Bronchial epithelial cell (primary cell): Measurements from ENCODE around the gene CNTNAP2. TPM values are rescaled to one million over a fixed set of nuclear protein-coding genes. Genes with fewer than 3 reads are reported as not detected.

ENCODE experiments used
- DNase-seq: peaks from one replicate; pipeline ENCODE4 v3.0.0-alpha.2; 2010; ENCODE audit warnings: low read depth
- FAIRE-seq: peaks from 2 replicates; lab custom pipeline; 2011; peaks lifted over from hg19 to GRCh38; lab: Jason Lieb, UNC
- H3K27me3 ChIP-seq: 2 replicates; pipeline ENCODE4 v1.5.1; 2011; ENCODE audit warnings: low read length; ENCODE audit not compliant: control insufficient read depth, insufficient read depth
- H3K36me3 ChIP-seq: 2 replicates; pipeline ENCODE4 v1.5.1; 2011; ENCODE audit warnings: low read length; ENCODE audit not compliant: control insufficient read depth, insufficient read depth
- H3K4me3 ChIP-seq: 2 replicates; pipeline ENCODE4 v1.5.1; 2011; ENCODE audit warnings: mild to moderate bottlenecking, low read depth, low read length, control low read depth
- CTCF ChIP-seq: IDR thresholded peaks from 2 replicates; pipeline ENCODE4 v1.5.1; 2011; ENCODE audit warnings: mild to moderate bottlenecking, moderate library complexity, low read length, control low read depth, inconsistent platforms; ENCODE audit not compliant: insufficient read depth, severe bottlenecking
- total RNA-seq: library from RNA; depleted of rRNA; stranded (reverse); fragments of >200 nt; gene quantifications from 2 replicates; pipeline ENCODE4 v1.2.1, GENCODE V29; 2014

The CNTNAP2 gene
- total RNA-seq, 1 donor from 2014 or later, result 0.26 TPM

- FAIRE-seq (no peak), DNase-seq (no peak)
- H3K4me3 ChIP-seq, result no peak overlapping the region
- no peaks in the 10 kb centered on the region for H3K27me3 ChIP-seq
- no peak for TF ChIP-seq CTCF
- no peaks in the 10 kb centered on the region for H3K36me3 ChIP-seq
Measured at GRCh38 chr7:146661435-146661834, 544.8 kb downstream of the CNTNAP2 start.

- Histone ChIP-seq H3K4me3 (no peak overlapping the region), H3K36me3 (no peaks in the 10 kb centered on the region), H3K27me3 (no peaks in the 10 kb centered on the region)
- FAIRE-seq (no peak), DNase-seq (no peak)
- TF ChIP-seq CTCF, result no peak
Measured at GRCh38 chr7:146661929-146662328, 545.3 kb downstream of the CNTNAP2 start.

- H3K4me3 ChIP-seq, result no peak overlapping the region
- no peak for DNase-seq
- H3K36me3 ChIP-seq, result no peaks in the 10 kb centered on the region
- FAIRE-seq, result no peak
- no peak for TF ChIP-seq CTCF
- H3K27me3 ChIP-seq, result no peaks in the 10 kb centered on the region
Measured at GRCh38 chr7:146665023-146665422, 548.4 kb downstream of the CNTNAP2 start.

GRCh38 chr7:146670532-146670931 is 553.9 kb downstream of the CNTNAP2 start:
- no peak for TF ChIP-seq CTCF
- FAIRE-seq, result no peak

GRCh38 chr7:146681487-146681886 is 564.9 kb downstream of the CNTNAP2 start:
- DNase-seq, result no peak
- Histone ChIP-seq H3K36me3 (no peaks in the 10 kb centered on the region), H3K4me3 (no peak overlapping the region), H3K27me3 (no peaks in the 10 kb centered on the region)
- TF ChIP-seq CTCF, result no peak
- no peak for FAIRE-seq

More at GRCh38 chr7:146670532-146670931, 553.9 kb downstream of the CNTNAP2 start:
- DNase-seq, result no peak
- H3K27me3 ChIP-seq, result no peaks in the 10 kb centered on the region
- no peaks in the 10 kb centered on the region for H3K36me3 ChIP-seq
- no peak overlapping the region for H3K4me3 ChIP-seq

GRCh38 chr7:146683439-146683838 is 566.8 kb downstream of the CNTNAP2 start:
- Histone ChIP-seq H3K36me3 (no peaks in the 10 kb centered on the region), H3K4me3 (no peak overlapping the region), H3K27me3 (no peaks in the 10 kb centered on the region)
- DNase-seq (peak; percentile 56), FAIRE-seq (no peak)
- no peak for TF ChIP-seq CTCF
